Common myeloid progenitor, CD34-positive (primary cell): ENCODE results near the gene PDPK1. TPM values are rescaled to one million over a fixed set of nuclear protein-coding genes. Genes with fewer than 3 reads are reported as not detected.
A peak's percentile ranks its signal among the peaks of the same experiment; 100 is the strongest.

Source experiments
- CTCF ChIA-PET: fragments of 350-600 bp; sonication (Branson Sonifier 250); formaldehyde crosslinking; loops from one replicate; lab custom pipeline; 2021; ENCODE audit warnings: antibody characterized with exemption; lab: Charles Lee
- POLR2A ChIA-PET: fragments of 350-600 bp; sonication (Branson Sonifier 250); formaldehyde crosslinking; loops from one replicate; lab custom pipeline; 2021; ENCODE audit warnings: antibody characterized with exemption; lab: Charles Lee
- DNase-seq, 3 donors: peaks; one replicate each; pipeline versions ENCODE4 v3.0.0 to v3.0.0-alpha.2; 2013
- H3K27ac ChIP-seq, 2 experiments: 1 replicate in 1 of 2; 2 replicates in 1 of 2; pipeline ENCODE4 v1.7.0; 2013; ENCODE audit warnings: inconsistent platforms in 2 of 2, low read length in 2 of 2, mild to moderate bottlenecking in 2 of 2, low read depth in 1 of 2, moderate library complexity in 1 of 2; ENCODE audit not compliant: severe bottlenecking in 2 of 2, insufficient read depth in 1 of 2, poor library complexity in 1 of 2
- H3K27me3 ChIP-seq, 5 experiments: replicated peaks in 2 of 5; 1 replicate in 3 of 5; 2 replicates in 2 of 5; pipeline versions ENCODE4 v1.6.1 to v1.7.0; 2013; ENCODE audit warnings: low read length in 4 of 5, mild to moderate bottlenecking in 2 of 5, moderate library complexity in 2 of 5, inconsistent platforms in 1 of 5; ENCODE audit not compliant: insufficient read depth in 5 of 5, control insufficient read depth in 4 of 5
- H3K36me3 ChIP-seq, 4 experiments: 1 replicate in 2 of 4; 2 replicates in 2 of 4; pipeline versions ENCODE4 v1.6.1 to v1.7.0; 2013; ENCODE audit warnings: low read length in 3 of 4, control low read depth in 1 of 4, mild to moderate bottlenecking in 1 of 4; ENCODE audit not compliant: control insufficient read depth in 4 of 4, insufficient read depth in 4 of 4
- H3K4me1 ChIP-seq, 4 experiments: 1 replicate in 3 of 4; 2 replicates in 1 of 4; pipeline versions ENCODE4 v1.6.1 to v1.7.1; 2013; ENCODE audit warnings: low read length in 3 of 4, mild to moderate bottlenecking in 3 of 4, control low read depth in 1 of 4, inconsistent platforms in 1 of 4, moderate library complexity in 1 of 4; ENCODE audit not compliant: control insufficient read depth in 4 of 4, insufficient read depth in 4 of 4; ENCODE audit errors: control extremely low read depth in 1 of 4
- H3K4me3 ChIP-seq, 7 experiments: 1 replicate in 4 of 7; 2 replicates in 3 of 7; pipeline versions ENCODE4 v1.5.1 to v1.7.0; 2013; ENCODE audit warnings: mild to moderate bottlenecking in 7 of 7, low read length in 6 of 7, moderate library complexity in 6 of 7, inconsistent platforms in 2 of 7, low read depth in 2 of 7, control low read depth in 1 of 7; ENCODE audit not compliant: insufficient read depth in 4 of 7, control insufficient read depth in 1 of 7; ENCODE audit errors: extremely low read depth in 1 of 7
- H3K9me3 ChIP-seq, 5 experiments: 1 replicate in 4 of 5; 2 replicates in 1 of 5; pipeline versions ENCODE4 v1.6.1 to v1.7.1; 2013; ENCODE audit warnings: low read length in 4 of 5, mild to moderate bottlenecking in 2 of 5, inconsistent platforms in 1 of 5, low read depth in 1 of 5, moderate library complexity in 1 of 5; ENCODE audit not compliant: control insufficient read depth in 4 of 5, insufficient read depth in 2 of 5; ENCODE audit errors: control extremely low read depth in 1 of 5
- WGBS: methylation state at CpG from one replicate; pipeline ENCODE4 v1.1.5; 2013; ENCODE audit not compliant: insufficient coverage; 5-methylcytosine and 5-hydroxymethylcytosine counted together
- polyA plus RNA-seq: library from polyadenylated mRNA; unstranded; fragments of 120-200 nt; gene quantifications from one replicate; pipeline ENCODE4 v1.2.1, GENCODE V29; 2013

Gene PDPK1
- polyA plus RNA-seq: 24.8 TPM

DNA sequence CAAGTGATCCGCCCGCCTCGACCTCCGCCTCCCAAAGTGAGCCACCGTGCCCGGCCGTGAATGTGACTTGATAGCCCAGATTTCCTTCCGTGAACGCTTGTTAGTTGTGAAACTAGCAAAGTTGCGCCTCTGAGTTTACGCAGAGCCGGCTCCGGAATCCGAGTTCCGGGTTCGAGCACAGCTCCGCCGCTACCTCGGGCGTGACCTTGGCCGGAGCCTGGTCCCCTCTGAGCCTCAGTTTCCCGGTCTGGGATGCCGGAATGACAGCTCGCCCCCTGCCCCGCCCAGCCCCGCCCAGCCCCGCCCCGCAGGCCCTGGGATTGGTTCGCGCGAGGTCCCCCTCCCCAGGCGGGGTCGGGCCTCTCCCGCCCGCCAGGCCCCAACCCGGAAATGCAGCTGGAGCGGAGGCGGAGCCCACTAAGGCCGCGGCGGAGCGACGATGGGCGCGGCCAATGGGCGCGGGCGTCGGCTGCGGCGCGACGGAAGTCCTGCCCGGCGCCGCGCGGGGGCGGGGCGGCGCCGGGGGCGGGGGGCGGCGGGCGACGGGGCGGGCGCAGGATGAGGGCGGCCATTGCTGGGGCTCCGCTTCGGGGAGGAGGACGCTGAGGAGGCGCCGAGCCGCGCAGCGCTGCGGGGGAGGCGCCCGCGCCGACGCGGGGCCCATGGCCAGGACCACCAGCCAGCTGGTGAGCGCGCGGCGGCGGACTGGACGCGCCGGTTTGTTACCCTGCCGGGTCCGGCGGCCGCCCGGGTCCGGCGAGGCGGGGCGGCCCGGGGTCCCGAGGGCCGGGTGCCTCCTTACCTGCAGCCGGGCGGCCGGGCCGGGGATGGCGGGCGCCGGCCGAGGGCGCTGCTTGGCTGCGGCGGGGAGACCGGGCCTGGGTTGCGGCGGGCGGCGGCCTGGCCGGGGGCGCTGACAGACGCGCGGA is at the start of gene PDPK1:
Gene PDPK1 (plus strand): TSS at position 571 of the 929 bp plus-strand sequence. CDS start 92 bp downstream, at position 663.
- ChIA-PET CTCF (interaction anchor here (0.8 kb wide), 1 partner anchor 343 kb away, joined by 3 read pairs; no protein-coding TSS in a partner anchor), POLR2A (interaction anchor here (1.5 kb wide), 1 partner anchor 17 kb away, joined by 4 read pairs; the partner anchor contains the start of gene AMDHD2)
- DNase-seq: peak; percentile 94 to 97 (median 97)
- Histone ChIP-seq H3K36me3 (peaks cover 0 to 2% (median 0%) of the 10 kb centered on the region in 4 experiments), H3K9me3 (no peaks in the 10 kb centered on the region), H3K4me3 (peak within 1 kb of the TSS; percentile 57 to 87 (median 76)), H3K4me1 (peaks cover 6 to 40% (median 30%) of the 10 kb centered on the region in 4 experiments), H3K27me3 (no peaks in the 10 kb centered on the region), H3K27ac (peak within 1 kb of the TSS in 1 of 2 experiments; percentile 66)
- under 1% methylated on average over 84 of the region's 126 CpGs for WGBS

- WGBS: over 99% methylated on average over 12 of the region's 16 CpGs
- H3K27ac ChIP-seq: no peak overlapping the region
- peaks cover 0 to 30% (median under 1%) of the 10 kb centered on the region in 4 experiments for H3K36me3 ChIP-seq
- H3K27me3 ChIP-seq: no peaks in the 10 kb centered on the region
- CTCF ChIA-PET: interaction anchor here (6.0 kb wide), 1 partner anchor 12 kb away, joined by 42 read pairs; no protein-coding TSS in a partner anchor
- DNase-seq: no peak
- POLR2A ChIA-PET: no interaction called here
- H3K4me1 ChIP-seq: peaks cover 2 to 37% (median 34%) of the 10 kb centered on the region in 4 experiments
- H3K4me3 ChIP-seq: no peak overlapping the region
- H3K9me3 ChIP-seq: no peaks in the 10 kb centered on the region
Measured at GRCh38 chr16:2489581-2489980, 48.2 kb upstream of the PDPK1 start.

GRCh38 chr16:2490190-2491105 is 47.4 kb upstream of the PDPK1 start:
- CTCF ChIA-PET: interaction anchor here (6.0 kb wide), 1 partner anchor 11 kb away, joined by 42 read pairs; no protein-coding TSS in a partner anchor

DNA sequence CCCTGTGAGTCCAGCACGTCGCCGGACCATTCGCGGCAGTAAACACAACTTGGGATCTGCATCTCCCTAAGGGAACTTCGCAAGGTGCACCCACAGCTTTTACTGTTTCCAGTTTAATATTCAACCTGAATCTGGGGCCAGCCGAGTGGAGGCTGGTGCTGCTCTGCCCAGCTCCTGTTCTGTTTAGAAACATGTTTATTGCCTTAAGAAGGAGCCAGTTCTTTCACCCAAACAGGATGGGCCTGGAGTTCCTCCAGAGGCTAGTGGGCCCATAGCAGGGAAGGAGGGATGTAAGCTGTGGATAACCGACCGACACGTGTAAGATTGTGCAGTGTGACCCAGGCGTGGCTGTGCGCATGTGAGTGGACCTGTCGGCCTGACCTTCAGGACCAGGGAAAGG is 45.5 kb upstream of the PDPK1 start:
- Histone ChIP-seq H3K9me3 (no peaks in the 10 kb centered on the region), H3K36me3 (peaks cover 0 to 38% (median 14%) of the 10 kb centered on the region in 4 experiments), H3K4me1 (peaks cover 0 to 13% (median 13%) of the 10 kb centered on the region in 4 experiments), H3K27ac (peak overlapping the region in 1 of 2 experiments; percentile 14), H3K4me3 (no peak overlapping the region), H3K27me3 (no peaks in the 10 kb centered on the region)
- CTCF ChIA-PET: interaction anchor here (1.9 kb wide), 1 partner anchor 9 kb away, joined by 13 read pairs; no protein-coding TSS in a partner anchor
- POLR2A ChIA-PET: no interaction called here
- DNase-seq: no peak
- 97% methylated on average over 12 of the region's 13 CpGs for WGBS

More at GRCh38 chr16:2490190-2491105, 47.4 kb upstream of the PDPK1 start:
- H3K27me3 ChIP-seq: no peaks in the 10 kb centered on the region
- H3K4me1 ChIP-seq: peaks cover 2 to 32% (median 31%) of the 10 kb centered on the region in 4 experiments
- no peak overlapping the region for H3K4me3 ChIP-seq
- no peaks in the 10 kb centered on the region for H3K9me3 ChIP-seq
- 94% methylated on average over 20 of the region's 23 CpGs for WGBS
- H3K36me3 ChIP-seq: peaks cover 0 to 24% (median under 1%) of the 10 kb centered on the region in 4 experiments
- H3K27ac ChIP-seq: no peak overlapping the region
- no peak for DNase-seq
- POLR2A ChIA-PET: no interaction called here

- 98% methylated on average over 5 of the region's 6 CpGs for WGBS
- Histone ChIP-seq H3K27me3 (no peaks in the 10 kb centered on the region), H3K4me3 (no peak overlapping the region), H3K27ac (no peak overlapping the region), H3K4me1 (peaks cover 0 to under 1% (median 0%) of the 10 kb centered on the region in 4 experiments), H3K36me3 (peaks cover 0 to 51% (median 24%) of the 10 kb centered on the region in 4 experiments), H3K9me3 (no peaks in the 10 kb centered on the region)
- DNase-seq: no peak
- POLR2A ChIA-PET: no interaction called here
- CTCF ChIA-PET: interaction anchor here (1.2 kb wide), 1 partner anchor 8 kb away, joined by 3 read pairs; no protein-coding TSS in a partner anchor
Measured at GRCh38 chr16:2493605-2494004, 44.2 kb upstream of the PDPK1 start.

DNA sequence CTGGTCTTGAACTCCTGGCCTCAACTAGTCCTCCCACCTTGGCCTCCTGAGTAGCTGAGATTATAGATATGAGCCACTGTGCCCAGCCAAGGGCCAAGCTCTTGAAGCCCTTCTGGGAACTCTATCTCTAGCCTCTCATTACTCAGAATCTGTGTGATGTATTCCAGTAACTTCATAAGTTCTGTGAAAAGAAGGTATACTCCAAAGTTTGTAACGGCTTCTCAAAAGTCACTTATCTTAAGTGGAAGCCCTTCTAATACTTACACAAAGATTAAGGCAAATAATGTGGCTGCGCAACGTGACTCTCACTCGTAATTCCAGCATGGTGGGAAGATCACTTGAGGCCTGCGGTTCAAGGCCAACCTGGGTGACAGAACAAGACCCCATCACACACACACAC is 43.2 kb upstream of the PDPK1 start:
- CTCF ChIA-PET: no interaction called here
- POLR2A ChIA-PET: no interaction called here

More for the DNA sequence above, 43.2 kb upstream of the PDPK1 start:
- no peak for DNase-seq
- no peaks in the 10 kb centered on the region for H3K9me3 ChIP-seq
- H3K4me3 ChIP-seq: no peak overlapping the region
- H3K27ac ChIP-seq: no peak overlapping the region
- H3K36me3 ChIP-seq: peaks cover 0 to 60% (median 28%) of the 10 kb centered on the region in 4 experiments
- no peaks in the 10 kb centered on the region for H3K4me1 ChIP-seq
- WGBS: no CpG with 5 or more reads among the region's 5 CpGs
- no peaks in the 10 kb centered on the region for H3K27me3 ChIP-seq
